Urinary bladder (tissue), 4 donors: ENCODE data around the gene EMC8. TPM values are rescaled to one million over a fixed set of nuclear protein-coding genes. Genes with fewer than 3 reads are reported as not detected.
"Not testable (repeated sequence)": the region's sequence is repeated elsewhere in the genome, so short reads cannot be mapped to it uniquely, and the experiment has no call there.

Experiments used
- DNase-seq: peaks from one replicate; pipeline ENCODE4 v3.0.0-alpha.2; 2015; ENCODE audit errors: extremely low spot score
- H3K27ac ChIP-seq: one replicate; pipeline ENCODE4 v1.5.1; 2013; ENCODE audit warnings: low read depth, mild to moderate bottlenecking, moderate library complexity
- H3K36me3 ChIP-seq: one replicate; pipeline ENCODE4 v1.6.1; 2013; ENCODE audit warnings: mild to moderate bottlenecking, moderate library complexity; ENCODE audit not compliant: insufficient read depth
- H3K4me1 ChIP-seq: one replicate; pipeline ENCODE4 v1.6.1; 2013; ENCODE audit warnings: mild to moderate bottlenecking, moderate library complexity; ENCODE audit not compliant: insufficient read depth
- H3K4me3 ChIP-seq: one replicate; pipeline ENCODE4 v1.5.1; 2013; ENCODE audit warnings: low read depth, low read length
- WGBS: extraction: QIAGEN DNeasy Blood & Tissue Kit; methylation state at CpG from one replicate; pipeline ENCODE4 v1.1.7; 2013; 5-methylcytosine and 5-hydroxymethylcytosine counted together
- polyA plus RNA-seq: library from polyadenylated mRNA; stranded (reverse); fragments of 200-250 nt; gene quantifications from one replicate; pipeline ENCODE4 v1.2.3, GENCODE V29; 2013
- total RNA-seq: library from RNA; depleted of rRNA; stranded (reverse); fragments of >200 nt; gene quantifications from one replicate; pipeline ENCODE4 v1.2.3, GENCODE V29; 2014
- donor health status: healthy with polysubstance abuse.
- donor health status: healthy.

Gene EMC8
- total and polyA plus RNA-seq, 2 donors, result 15.0 to 19.0 TPM

- Histone ChIP-seq H3K4me3 (no peak overlapping the region), H3K27ac (no peak overlapping the region), H3K4me1 (no peaks in the 10 kb centered on the region), H3K36me3 (no peaks in the 10 kb centered on the region)
- 87% methylated on average over 24 of the region's 24 CpGs for WGBS
- no peak for DNase-seq
Measured at GRCh38 chr16:85839681-85840240, 40.4 kb upstream of the EMC8 start.

DNA sequence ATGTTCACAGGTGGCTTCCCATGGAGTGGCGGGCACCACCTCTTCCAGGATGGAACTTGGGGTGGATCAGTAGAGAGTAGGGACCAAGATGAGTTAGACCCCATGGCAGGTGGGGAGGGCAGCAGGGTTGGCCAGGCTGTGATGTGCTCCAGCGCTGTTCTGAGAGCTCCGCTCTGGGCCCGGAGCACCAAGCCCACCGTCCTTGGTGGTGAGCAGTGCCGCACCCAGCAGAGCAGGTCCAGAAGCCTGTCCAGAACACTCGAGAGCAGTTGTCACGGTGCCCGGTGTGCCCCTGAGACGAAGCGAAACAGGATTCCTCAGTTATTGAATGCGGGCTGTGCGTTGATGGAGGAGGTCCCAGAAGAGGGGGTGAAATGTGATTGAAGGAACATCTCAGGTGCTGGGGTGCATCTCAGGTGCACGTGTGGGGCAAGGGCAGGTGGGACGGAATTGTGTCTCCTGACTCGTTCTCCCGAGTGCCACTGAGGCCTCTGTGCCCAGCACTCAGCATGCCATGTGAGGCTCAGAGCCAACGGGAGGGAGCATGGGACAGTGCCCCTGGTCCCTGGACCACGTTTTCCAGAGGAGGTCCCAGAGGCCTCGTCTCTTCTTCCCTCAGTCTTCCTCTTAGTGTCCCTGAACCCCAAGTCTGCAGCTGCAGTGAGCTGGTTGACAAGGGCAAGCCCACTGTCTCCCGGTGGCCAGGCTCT, 39.7 kb upstream of the EMC8 start:
- no peaks in the 10 kb centered on the region for H3K36me3 ChIP-seq
- no peak overlapping the region for H3K27ac ChIP-seq
- 93% methylated on average over 21 of the region's 21 CpGs for WGBS
- no peaks in the 10 kb centered on the region for H3K4me1 ChIP-seq
- H3K4me3 ChIP-seq, result no peak overlapping the region
- DNase-seq, result no peak

DNA sequence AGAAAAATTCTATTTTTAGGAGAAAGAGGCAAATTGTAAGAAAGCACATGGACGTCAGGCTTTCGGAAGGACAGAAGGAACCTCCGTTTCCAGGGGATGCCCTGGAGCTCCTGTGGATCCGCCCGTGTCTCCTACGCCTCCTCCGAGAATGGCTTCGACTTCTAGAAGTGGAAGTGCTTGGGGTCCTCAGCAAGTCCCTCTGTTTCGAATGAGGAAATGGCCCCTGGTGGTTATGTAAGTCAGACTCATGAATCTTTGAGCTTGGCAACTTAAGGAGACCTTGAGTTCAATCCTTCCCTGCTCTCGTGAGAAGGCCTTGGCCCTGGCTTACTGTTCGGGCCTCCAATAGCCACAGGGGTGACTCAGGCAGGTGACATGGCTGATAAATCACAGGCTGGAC, 39.0 kb upstream of the EMC8 start:
- WGBS, result 84% methylated on average over 11 of the region's 11 CpGs
- no peaks in the 10 kb centered on the region for H3K4me1 ChIP-seq
- no peak overlapping the region for H3K4me3 ChIP-seq
- DNase-seq, result no peak
- H3K36me3 ChIP-seq, result no peaks in the 10 kb centered on the region
- no peak overlapping the region for H3K27ac ChIP-seq

DNA sequence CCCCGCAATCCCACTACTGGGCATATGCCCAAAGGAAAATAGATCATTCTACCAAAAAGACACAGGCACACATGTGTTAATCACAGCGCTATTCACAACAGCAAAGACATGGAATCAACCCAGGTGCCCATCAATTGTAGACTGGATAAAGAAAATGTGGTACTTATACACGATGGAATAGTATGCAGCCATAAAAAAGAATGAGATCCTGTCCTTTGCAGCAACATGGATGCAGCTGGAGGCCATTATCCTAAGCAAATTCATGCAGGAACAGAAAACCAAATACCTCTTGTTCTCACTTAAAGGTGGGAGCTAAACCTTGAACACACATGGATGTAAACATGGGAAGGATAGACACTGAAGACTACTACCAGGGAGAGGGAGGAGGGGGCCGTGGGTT, 38.3 kb upstream of the EMC8 start:
- not testable (repeated sequence) for H3K4me1 ChIP-seq, H3K27ac ChIP-seq, H3K4me3 ChIP-seq, H3K36me3 ChIP-seq, DNase-seq
- WGBS, result 94% methylated on average over 4 of the region's 4 CpGs

DNA sequence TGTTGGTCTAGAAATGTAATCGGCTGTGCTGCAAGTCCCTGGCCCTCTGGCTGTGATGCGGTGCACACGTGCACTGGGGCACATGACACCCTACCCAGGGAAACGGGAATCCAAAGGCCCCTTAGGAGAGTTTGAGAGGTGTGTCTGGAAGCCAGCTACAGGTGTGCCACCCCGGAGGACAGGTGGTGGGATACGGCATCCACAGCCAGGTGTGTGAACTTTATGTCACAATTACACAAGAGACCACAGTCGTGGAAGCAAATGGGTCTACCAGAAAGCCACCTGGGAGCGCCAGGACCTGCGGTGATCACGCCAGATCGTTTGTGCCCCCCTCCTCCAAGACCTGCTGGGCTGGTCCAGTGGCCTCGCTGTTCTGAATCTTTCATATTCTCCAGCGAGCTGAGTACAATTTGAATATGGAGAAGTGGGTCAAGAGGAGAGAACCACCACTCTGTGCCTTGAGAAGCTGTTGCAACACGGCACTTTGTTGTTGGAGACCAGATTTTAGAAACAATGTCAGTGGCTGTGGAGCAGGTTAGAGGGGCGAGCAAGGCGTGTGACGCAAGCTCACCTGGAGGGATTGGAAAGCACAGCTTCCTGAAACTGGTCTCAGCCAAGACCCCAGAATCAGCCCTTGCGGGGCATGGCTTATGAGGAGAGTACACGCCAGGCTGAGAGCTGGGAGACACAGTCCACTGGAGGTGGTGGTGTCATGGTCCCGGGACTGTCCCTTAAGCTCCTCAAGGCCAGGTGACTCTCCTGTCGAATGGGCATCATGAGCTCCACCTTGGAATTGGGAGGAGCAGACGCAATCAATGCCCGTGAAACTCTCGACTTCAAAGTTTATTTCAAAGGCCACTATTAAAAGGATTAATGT, 37.6 kb upstream of the EMC8 start:
- Histone ChIP-seq H3K36me3 (no peaks in the 10 kb centered on the region), H3K4me1 (no peaks in the 10 kb centered on the region), H3K4me3 (no peak overlapping the region), H3K27ac (no peak overlapping the region)
- DNase-seq, result no peak
- 72% methylated on average over 24 of the region's 24 CpGs for WGBS

- no peak for DNase-seq
- no peak overlapping the region for H3K27ac ChIP-seq
- H3K36me3 ChIP-seq, result no peaks in the 10 kb centered on the region
- H3K4me3 ChIP-seq, result no peak overlapping the region
- H3K4me1 ChIP-seq, result no peaks in the 10 kb centered on the region
- WGBS, result 55% methylated on average over 22 of the region's 22 CpGs
Measured at GRCh38 chr16:85835956-85836705, 36.8 kb upstream of the EMC8 start.

DNA sequence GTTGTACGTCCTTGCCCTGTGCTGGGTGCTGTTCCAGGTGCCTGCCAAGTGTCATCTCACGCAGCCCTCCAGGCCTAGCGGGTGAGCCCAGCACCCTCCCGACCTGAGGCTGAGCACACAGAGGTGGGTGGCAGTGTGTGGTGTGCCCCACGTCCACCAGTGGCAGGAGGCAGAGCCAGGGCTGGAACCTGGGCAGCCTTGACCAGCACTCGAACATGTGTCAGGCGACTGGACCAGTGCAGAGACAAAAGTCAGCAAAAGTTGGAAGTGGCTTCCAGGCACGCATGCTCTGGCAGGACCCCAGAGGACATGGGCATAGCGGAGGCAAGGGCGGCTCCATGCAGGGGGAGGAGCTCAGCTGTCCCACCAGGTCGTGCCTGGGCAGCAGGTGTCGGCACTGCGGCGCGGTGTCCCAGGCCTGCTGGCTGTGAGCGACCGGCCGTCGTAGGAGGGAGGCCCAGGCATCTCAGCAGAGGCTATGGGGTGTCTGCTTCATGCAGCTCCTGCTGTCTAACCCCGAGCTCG, 35.9 kb upstream of the EMC8 start:
- Histone ChIP-seq H3K4me3 (no peak overlapping the region), H3K27ac (no peak overlapping the region), H3K36me3 (no peaks in the 10 kb centered on the region), H3K4me1 (no peaks in the 10 kb centered on the region)
- DNase-seq, result no peak
- 81% methylated on average over 21 of the region's 21 CpGs for WGBS

DNA sequence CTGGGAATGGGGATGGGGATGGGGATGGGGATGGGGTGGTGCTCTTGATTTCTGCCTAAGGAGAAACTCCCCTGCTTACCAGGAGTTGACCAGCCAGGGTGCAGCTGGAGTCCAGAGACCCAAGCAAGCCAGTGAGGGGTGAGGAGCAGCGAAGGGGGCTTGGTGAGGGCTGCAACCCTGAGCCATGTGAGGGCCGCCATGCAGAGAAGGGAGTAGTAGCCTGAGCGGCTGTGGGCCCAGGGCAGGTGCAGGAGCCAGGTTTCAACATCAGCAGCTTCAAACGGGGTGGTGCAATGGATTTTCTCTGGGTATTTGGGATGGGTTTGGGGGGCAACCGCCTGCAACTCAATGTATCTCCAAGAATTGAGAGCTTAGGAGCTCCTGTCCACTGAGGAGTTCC, 35.4 kb upstream of the EMC8 start:
- no peak for DNase-seq
- Histone ChIP-seq H3K27ac (no peak overlapping the region), H3K36me3 (no peaks in the 10 kb centered on the region), H3K4me1 (no peaks in the 10 kb centered on the region), H3K4me3 (no peak overlapping the region)
- WGBS, result 91% methylated on average over 5 of the region's 5 CpGs

DNA sequence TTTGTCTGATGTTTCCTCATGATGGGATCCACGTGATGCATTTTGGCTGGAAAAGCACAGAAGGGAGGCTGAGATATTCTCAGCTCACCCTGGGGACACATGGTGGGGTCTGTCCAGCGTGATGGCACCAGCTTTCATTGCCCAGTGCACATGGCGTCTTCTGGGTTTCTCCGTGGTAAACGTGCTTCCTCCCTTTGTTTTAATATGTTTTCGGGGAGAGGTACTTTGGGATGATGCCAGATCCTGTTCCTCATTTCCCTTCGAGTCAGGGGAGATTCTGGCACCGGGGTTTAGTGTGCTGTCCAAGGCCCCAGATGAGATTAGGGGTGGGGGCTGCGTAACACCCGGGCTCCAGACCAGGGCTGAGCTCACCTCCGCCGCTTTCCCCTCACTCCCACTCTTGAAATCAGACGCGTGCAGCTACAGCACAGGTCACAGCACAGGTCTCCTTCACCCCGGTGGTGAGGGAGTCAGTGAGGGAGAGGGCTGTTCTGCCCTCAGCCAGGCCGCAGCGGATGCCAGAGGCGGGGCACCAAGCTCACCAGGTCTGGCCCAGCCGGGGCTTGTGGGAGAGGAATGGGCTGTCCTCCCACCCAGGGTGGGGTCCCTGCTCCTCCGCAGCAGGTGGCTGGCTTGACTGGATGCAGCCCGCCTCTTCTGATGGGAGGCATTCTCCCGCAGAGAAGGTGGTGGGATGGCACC, 34.0 kb upstream of the EMC8 start:
- H3K36me3 ChIP-seq, result no peaks in the 10 kb centered on the region
- DNase-seq, result no peak
- no peaks in the 10 kb centered on the region for H3K4me1 ChIP-seq
- H3K27ac ChIP-seq, result no peak overlapping the region
- 48% methylated on average over 22 of the region's 22 CpGs for WGBS
- H3K4me3 ChIP-seq, result no peak overlapping the region

- Histone ChIP-seq H3K4me3 (no peak overlapping the region), H3K27ac (no peak overlapping the region), H3K36me3 (no peaks in the 10 kb centered on the region), H3K4me1 (no peaks in the 10 kb centered on the region)
- WGBS, result 87% methylated on average over 21 of the region's 21 CpGs
- DNase-seq, result no peak
Measured at GRCh38 chr16:85832570-85833218, 33.4 kb upstream of the EMC8 start.

DNA sequence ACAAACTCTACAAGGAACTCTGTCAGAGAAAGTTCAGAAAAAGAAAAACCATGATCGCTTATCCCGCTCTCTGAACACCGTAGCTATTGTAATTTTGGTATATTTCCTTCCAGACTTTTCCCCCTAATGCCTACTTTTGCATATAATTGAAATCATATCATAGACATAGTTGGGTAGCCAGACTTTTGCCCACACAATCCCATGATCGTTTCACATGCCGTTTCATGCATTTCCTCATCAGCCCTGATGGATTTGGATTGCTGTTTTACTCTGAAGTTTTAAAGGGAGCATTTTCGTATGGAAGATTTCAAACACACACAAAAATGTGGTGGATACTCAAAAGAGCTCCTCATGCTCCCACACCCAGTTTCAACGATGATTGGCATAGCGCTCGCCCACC, 31.5 kb upstream of the EMC8 start:
- no peaks in the 10 kb centered on the region for H3K4me1 ChIP-seq
- H3K27ac ChIP-seq, result no peak overlapping the region
- no peak for DNase-seq
- no peaks in the 10 kb centered on the region for H3K36me3 ChIP-seq
- no peak overlapping the region for H3K4me3 ChIP-seq
- 77% methylated on average over 9 of the region's 9 CpGs for WGBS

GRCh38 chr16:85829751-85830445, 30.6 kb upstream of the EMC8 start:
- no peak overlapping the region for H3K27ac ChIP-seq
- H3K36me3 ChIP-seq, result no peaks in the 10 kb centered on the region
- no peak for DNase-seq
- H3K4me3 ChIP-seq, result no peak overlapping the region
- no peaks in the 10 kb centered on the region for H3K4me1 ChIP-seq
- WGBS, result 73% methylated on average over 24 of the region's 24 CpGs
